GM18526 (cell line): ENCODE measurements around the gene CCDC177.

Experiments used
- POLR2A ChIP-seq: IDR thresholded peaks from 3 replicates; pipeline ENCODE4 v1.6.1; 2011; ENCODE audit not compliant: insufficient read length; ENCODE audit errors: extremely low read depth

CCDC177 gene

DNA sequence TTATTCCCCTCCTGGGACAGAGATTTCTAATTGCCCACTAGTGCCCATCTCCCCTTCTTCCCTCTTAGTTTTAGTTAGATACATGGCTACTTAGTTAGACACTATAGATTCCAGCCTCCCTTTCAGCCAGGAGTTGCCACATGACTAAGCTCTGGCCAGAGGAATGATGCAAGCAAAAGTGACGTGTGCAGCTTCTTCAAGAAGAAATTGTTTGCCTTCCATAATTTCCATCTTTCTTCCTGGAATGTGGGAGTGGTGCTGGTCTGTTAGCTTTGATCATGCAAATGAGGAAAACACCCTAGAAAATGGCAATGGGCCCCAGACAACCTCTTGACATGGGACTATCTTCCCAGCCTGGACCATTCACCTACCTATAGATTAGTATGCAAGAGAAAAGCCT is 21.4 kb downstream of the CCDC177 start:
- no peak for TF ChIP-seq POLR2A

- no peak for TF ChIP-seq POLR2A
Measured at GRCh38 chr14:69551511-69551910, 23.2 kb downstream of the CCDC177 start.

DNA sequence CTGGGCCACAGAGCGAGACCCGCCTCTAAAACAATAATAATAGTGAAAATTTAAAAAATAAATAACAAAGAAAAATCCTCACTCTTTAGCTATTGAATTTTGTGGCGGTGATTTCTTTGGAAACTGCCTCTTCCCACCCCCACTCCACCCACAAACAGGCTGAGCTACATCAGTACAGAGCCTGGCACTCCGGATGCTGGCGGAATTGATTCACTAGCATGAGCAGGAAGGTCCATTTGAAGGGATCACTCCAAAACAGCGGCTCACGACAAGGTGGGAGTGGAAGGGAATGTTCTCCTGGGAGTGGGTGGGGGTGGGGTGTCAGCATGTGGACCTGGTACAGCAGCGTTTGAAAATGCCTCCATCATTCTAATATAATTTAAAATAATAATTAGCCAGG is 26.1 kb downstream of the CCDC177 start:
- TF ChIP-seq POLR2A = no peak

- TF ChIP-seq POLR2A = no peak
Measured at GRCh38 chr14:69547701-69548348, 26.8 kb downstream of the CCDC177 start.

DNA sequence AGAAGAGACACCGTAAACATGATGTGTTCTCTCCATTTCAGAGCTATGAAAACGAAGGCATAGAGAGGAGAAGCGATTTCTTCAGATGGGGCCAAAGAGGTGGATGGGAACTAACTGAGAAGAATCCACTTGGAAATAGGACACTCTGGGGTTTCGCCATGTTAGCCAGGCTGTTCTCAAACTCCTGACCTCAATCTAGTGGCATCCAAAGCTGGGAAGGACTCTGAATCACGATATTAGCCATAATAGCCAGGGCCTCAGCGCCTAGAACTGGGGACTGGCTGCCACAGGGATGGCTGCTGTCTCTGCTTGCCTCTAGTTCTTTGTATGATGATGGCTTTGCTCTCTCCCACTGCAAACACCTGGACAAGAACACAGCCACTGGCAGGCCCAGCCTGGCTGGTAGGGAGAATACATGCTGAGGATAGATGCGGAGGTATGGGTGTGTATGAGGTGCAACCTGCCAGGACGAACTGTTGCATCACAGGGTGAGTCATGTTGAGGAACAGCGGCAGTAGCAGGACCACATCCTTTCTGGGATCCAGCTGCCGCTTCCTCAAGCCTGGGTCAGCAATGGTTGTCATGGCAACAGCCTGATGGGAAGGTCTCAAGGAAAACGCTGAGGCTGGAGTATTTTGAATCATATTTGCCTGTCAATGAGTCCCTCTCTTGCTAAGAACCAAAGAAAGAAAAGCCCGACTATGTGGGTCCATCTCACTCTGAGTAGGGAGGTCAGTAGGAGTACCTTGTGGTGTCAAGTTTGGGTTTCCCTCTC is 31.1 kb downstream of the CCDC177 start:
- no peak for TF ChIP-seq POLR2A

- TF ChIP-seq POLR2A = no peak
Measured at GRCh38 chr14:69542311-69542710, 32.4 kb downstream of the CCDC177 start.

GRCh38 chr14:69540654-69541335 is 33.9 kb downstream of the CCDC177 start:
- no peak for TF ChIP-seq POLR2A

- no peak for TF ChIP-seq POLR2A
Measured at GRCh38 chr14:69539631-69540410, 34.9 kb downstream of the CCDC177 start.

DNA sequence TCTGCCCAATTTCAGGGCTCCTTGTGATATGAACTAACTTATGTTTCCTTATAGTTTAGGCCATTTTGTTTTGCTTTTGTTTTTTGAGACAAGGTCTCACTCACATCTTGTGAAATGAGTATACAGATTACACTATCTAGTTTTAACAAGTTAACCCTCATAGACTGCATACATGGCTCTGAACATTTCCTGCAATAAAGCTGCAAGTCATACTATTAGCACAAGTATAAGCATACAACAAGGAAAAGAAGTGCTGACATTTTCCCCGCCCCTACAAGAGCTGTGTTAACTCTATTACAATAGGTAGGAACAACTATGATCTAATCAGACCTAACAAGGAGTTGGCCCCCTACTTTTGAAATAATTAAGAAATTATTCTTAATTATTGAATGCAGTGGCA is 35.9 kb downstream of the CCDC177 start:
- no peak for TF ChIP-seq POLR2A

GRCh38 chr14:69537900-69538299 is 36.8 kb downstream of the CCDC177 start:
- no peak for TF ChIP-seq POLR2A

DNA sequence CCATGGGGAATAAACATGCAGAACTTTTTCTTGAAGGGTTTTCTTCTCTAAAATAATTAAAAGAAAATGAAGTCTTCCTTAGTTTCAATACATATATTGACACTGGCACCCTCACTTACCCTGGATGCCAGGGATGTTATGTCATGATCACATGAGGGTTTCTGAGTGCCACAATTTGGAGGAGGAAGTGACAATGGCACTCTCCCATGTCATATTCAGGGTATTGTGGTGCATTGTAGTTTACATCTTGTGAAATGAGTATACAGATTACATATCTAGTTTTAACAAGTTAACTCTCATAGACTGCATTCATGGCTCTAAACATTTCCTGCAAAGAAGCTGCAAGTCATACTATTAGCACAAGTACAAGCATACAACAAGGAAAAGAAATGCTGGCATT is 37.7 kb downstream of the CCDC177 start:
- no peak for TF ChIP-seq POLR2A

GRCh38 chr14:69535230-69535848 is 39.3 kb downstream of the CCDC177 start:
- TF ChIP-seq POLR2A = no peak

DNA sequence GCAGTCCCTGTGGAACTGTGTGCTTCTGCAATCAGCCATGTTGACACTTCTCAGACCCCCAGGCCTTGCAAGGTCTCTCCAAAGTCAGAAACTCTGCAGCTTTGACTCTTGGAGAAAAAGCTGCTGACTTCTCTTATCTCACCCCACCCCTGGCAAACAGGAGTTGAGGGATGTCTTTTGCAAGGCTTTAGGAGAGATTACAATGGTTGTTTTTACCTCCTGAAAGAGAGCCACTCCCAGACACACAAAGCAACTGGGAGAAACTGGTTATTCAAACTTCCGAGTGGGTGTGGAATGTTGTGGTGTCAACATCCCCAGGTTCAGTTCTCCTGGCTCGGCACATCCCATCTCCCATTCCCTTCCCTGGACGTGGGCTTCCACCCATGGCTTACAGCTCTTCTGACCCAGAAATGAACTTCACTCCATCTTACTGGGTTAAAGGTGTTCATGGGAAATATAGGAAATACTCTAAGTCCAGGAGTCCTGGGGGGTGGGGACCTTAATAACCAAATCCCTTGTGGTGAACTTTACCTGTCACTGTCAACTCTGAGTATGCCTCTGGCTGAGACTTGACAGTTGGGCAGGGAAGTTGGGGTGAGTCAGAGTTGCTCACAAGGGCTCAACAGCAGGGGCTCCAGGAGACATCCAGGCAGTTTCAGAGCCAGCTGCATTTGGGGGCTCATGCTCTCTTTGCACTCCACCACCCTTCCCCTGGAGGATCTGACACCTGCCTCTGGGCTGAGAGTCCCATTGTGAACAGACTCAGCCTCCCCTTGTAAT is 41.9 kb downstream of the CCDC177 start:
- TF ChIP-seq POLR2A = no peak

GRCh38 chr14:69531135-69531534 is 43.5 kb downstream of the CCDC177 start:
- TF ChIP-seq POLR2A = no peak

- TF ChIP-seq POLR2A = no peak
Measured at GRCh38 chr14:69530095-69530494, 44.6 kb downstream of the CCDC177 start.

- no peak for TF ChIP-seq POLR2A
Measured at GRCh38 chr14:69529563-69529962, 45.1 kb downstream of the CCDC177 start.
